ENCODE data around the gene TMEM178B. TPM values are rescaled to one million over a fixed set of nuclear protein-coding genes. Genes with fewer than 3 reads are reported as not detected.

TMEM178B gene
- total and polyA plus RNA-seq, 7 donors, result 0.13 to 4.8 (median 1.6) TPM

- intact Hi-C loops (cut with DNase I), result no loop called here
- H3K4me3 ChIP-seq, result no peak overlapping the region
- no peak for TF ChIP-seq CTCF (IDR thresholded peaks at IDR 0.05)
- 69 to 76% (median 74%) methylated on average over 8 of the region's 8 CpGs for WGBS, 3 donors
- ATAC-seq (no peak), DNase-seq (no peak)
- no peaks in the 10 kb centered on the region for H3K27me3 ChIP-seq (ENCODE audit: insufficient read depth in 3 of 3, low read length in 2 of 3)
- no peaks in the 10 kb centered on the region for H3K4me1 ChIP-seq
- no peaks in the 10 kb centered on the region for H3K9me3 ChIP-seq
- H3K27ac ChIP-seq, result no peak overlapping the region
- H3K36me3 ChIP-seq (ENCODE audit: insufficient read depth in 1 of 2, low read depth in 1 of 2), result no peaks in the 10 kb centered on the region
Observed at GRCh38 chr7:141301544-141301943, 227.7 kb downstream of the TMEM178B start.

GRCh38 chr7:141302617-141303016 lies 228.8 kb downstream of the TMEM178B start:
- no peak for TF ChIP-seq CTCF (IDR thresholded peaks at IDR 0.05)
- Histone ChIP-seq H3K4me1 (no peaks in the 10 kb centered on the region), H3K36me3 (ENCODE audit: insufficient read depth in 1 of 2, low read depth in 1 of 2) (no peaks in the 10 kb centered on the region), H3K27me3 (ENCODE audit: insufficient read depth in 3 of 3, low read length in 2 of 3) (no peaks in the 10 kb centered on the region), H3K27ac (no peak overlapping the region), H3K4me3 (no peak overlapping the region), H3K9me3 (no peaks in the 10 kb centered on the region)
- intact Hi-C loops (cut with DNase I), result no loop called here
- DNase-seq (no peak), ATAC-seq (no peak)
- 46 to 94% (median 77%) methylated on average over 3 of the region's 3 CpGs for WGBS, 3 donors

GRCh38 chr7:141304291-141304690 lies 230.4 kb downstream of the TMEM178B start:
- Histone ChIP-seq H3K27ac (no peak overlapping the region), H3K9me3 (no peaks in the 10 kb centered on the region), H3K4me3 (no peak overlapping the region), H3K4me1 (no peaks in the 10 kb centered on the region), H3K36me3 (ENCODE audit: insufficient read depth in 1 of 2, low read depth in 1 of 2) (no peaks in the 10 kb centered on the region), H3K27me3 (ENCODE audit: insufficient read depth in 3 of 3, low read length in 2 of 3) (no peaks in the 10 kb centered on the region)
- ATAC-seq, result no peak
- no peak for DNase-seq
- intact Hi-C loops (cut with DNase I), result no loop called here
- no peak for TF ChIP-seq CTCF (IDR thresholded peaks at IDR 0.05)
- 62 to 80% (median 78%) methylated on average over 2 of the region's 2 CpGs for WGBS, 3 donors

- no peak for DNase-seq
- H3K9me3 ChIP-seq, result no peaks in the 10 kb centered on the region
- ATAC-seq, result no peak
- H3K4me1 ChIP-seq, result no peaks in the 10 kb centered on the region
- H3K27me3 ChIP-seq (ENCODE audit: insufficient read depth in 3 of 3, low read length in 2 of 3), result no peaks in the 10 kb centered on the region
- intact Hi-C loops (cut with DNase I), result no loop called here
- no peaks in the 10 kb centered on the region for H3K36me3 ChIP-seq (ENCODE audit: insufficient read depth in 1 of 2, low read depth in 1 of 2)
- H3K27ac ChIP-seq, result no peak overlapping the region
- H3K4me3 ChIP-seq, result no peak overlapping the region
- WGBS, 3 donors, result 58 to 79% (median 69%) methylated on average over 4 of the region's 4 CpGs
- TF ChIP-seq CTCF (IDR thresholded peaks at IDR 0.05), result no peak
Observed at GRCh38 chr7:141306081-141306480, 232.2 kb downstream of the TMEM178B start.

GRCh38 chr7:141312395-141312794 lies 238.5 kb downstream of the TMEM178B start:
- Histone ChIP-seq H3K4me1 (no peaks in the 10 kb centered on the region), H3K27ac (no peak overlapping the region), H3K36me3 (ENCODE audit: insufficient read depth in 1 of 2, low read depth in 1 of 2) (no peaks in the 10 kb centered on the region), H3K27me3 (ENCODE audit: insufficient read depth in 3 of 3, low read length in 2 of 3) (no peaks in the 10 kb centered on the region), H3K9me3 (no peaks in the 10 kb centered on the region), H3K4me3 (no peak overlapping the region)
- DNase-seq (no peak), ATAC-seq (no peak)
- intact Hi-C loops (cut with DNase I), result no loop called here
- 42 to 69% (median 49%) methylated on average over 2 of the region's 2 CpGs for WGBS, 3 donors
- TF ChIP-seq CTCF (IDR thresholded peaks at IDR 0.05), result no peak

Measured in psoas muscle (tissue), 8 donors.